ENCODE results near the gene GTSE1. TPM values are rescaled to one million over a fixed set of nuclear protein-coding genes. Genes with fewer than 3 reads are reported as not detected.

GTSE1 gene
- total RNA-seq, 4 donors from 2014 or later, result 0.13 to 0.20 (median 0.19) TPM; not detected in 1

DNA sequence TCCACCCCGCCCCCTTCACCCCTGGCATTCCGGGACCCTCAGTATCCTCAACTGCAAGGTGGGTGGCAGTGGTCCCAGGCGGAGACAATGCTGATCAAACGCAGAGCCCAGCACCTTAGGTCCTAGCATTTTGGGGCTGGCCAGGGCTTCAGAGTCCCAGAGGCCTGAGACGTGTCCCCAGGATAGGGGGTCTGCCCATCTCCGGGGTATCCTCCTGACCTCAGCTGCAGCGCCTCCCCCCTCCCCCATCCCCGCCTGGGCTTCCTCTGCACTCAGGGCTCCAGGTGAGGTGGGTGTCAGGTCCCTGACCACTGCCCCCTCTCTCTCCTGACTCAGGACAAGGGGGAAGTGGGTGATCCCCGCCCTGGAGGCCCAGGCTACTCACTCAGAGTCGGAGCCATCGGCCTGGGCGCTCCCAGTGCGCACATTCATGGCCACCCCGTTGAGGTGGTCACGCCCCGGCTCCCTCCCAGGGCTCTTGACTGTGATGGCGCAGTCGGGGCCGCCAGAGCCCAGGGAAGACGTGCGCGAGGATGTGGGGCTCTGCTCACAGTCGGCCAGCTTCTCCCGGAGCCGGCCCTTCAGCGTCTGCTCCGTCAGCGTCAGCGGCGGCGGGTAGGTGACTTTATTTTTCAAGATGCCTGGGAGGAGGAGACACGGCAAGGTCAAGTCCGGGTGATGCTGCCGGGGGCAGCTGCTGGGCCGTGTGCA lies 67.1 kb downstream of the GTSE1 start:
- no peak for TF ChIP-seq EP300 (IDR thresholded peaks at IDR 0.05)
- TF ChIP-seq CTCF (IDR thresholded peaks at IDR 0.05), result no peak
- TF ChIP-seq POLR2A (IDR thresholded peaks at IDR 0.05), result no peak
- TF ChIP-seq POLR2AphosphoS5 (IDR thresholded peaks at IDR 0.05), result no peak
- ATAC-seq, result no peak
- H3K27ac ChIP-seq, result no peak overlapping the region
- no CpG with 5 or more reads among the region's 35 CpGs for WGBS, 2 donors (ENCODE audit: low coverage in 1 of 2)
- H3K9me3 ChIP-seq, result no peaks in the 10 kb centered on the region
- peaks cover 0 to 9% of the 10 kb centered on the region in 2 donors for H3K36me3 ChIP-seq
- H3K4me1 ChIP-seq, result no peaks in the 10 kb centered on the region
- peaks cover 33% of the 10 kb centered on the region for H3K27me3 ChIP-seq
- no peak overlapping the region for H3K4me3 ChIP-seq

DNA sequence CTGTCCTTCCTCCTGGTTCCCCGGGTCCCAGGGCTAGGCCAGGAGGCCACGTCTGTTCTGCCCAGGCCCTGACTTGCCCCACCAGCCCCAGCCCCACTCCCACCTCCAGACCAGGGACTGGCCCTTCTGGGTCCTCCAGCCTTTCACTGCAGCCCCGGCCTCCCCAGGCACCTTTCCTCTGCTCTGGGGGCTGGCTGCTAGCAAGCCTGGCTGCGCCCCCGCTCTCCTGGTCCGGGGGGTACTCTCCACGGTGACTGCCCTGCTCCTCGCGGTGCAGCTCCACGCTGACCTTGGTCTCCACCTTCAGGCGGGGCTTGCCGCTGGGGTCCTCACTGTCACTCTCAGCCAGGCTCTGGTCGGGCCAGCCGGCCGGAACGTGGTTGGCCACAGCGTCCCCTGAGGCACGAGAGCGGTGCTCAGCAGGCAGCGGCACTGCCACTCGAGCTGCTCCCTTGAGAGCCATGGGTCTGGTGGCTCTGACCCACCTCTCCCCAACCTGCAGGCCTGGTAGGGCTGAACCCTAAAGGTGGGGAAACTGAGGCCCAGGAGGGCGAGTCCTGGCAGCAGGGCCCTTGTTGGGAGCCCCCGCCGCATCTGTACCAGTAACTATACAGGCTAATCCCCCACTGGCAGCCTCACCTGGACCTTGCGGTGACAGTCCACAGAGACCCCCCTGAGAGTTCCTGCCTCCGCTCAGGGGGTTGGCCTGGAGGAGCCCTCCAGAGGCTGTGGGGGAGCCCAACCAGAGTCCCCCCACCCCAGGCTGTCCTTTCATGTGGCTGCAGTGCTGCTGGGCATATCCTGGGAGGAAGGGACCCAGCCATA lies 67.9 kb downstream of the GTSE1 start:
- H3K36me3 ChIP-seq, result peaks cover 0 to 1% of the 10 kb centered on the region in 2 donors
- H3K9me3 ChIP-seq, result no peaks in the 10 kb centered on the region
- H3K4me3 ChIP-seq, result no peak overlapping the region
- WGBS, 2 donors (ENCODE audit: low coverage in 1 of 2), result no CpG with 5 or more reads among the region's 26 CpGs
- TF ChIP-seq EP300 (IDR thresholded peaks at IDR 0.05), result no peak
- TF ChIP-seq POLR2A (IDR thresholded peaks at IDR 0.05), result no peak
- no peak for TF ChIP-seq POLR2AphosphoS5 (IDR thresholded peaks at IDR 0.05)
- TF ChIP-seq CTCF (IDR thresholded peaks at IDR 0.05), result no peak
- peaks cover 33% of the 10 kb centered on the region for H3K27me3 ChIP-seq
- no peaks in the 10 kb centered on the region for H3K4me1 ChIP-seq
- ATAC-seq, result no peak
- H3K27ac ChIP-seq, result no peak overlapping the region

GRCh38 chr22:46365166-46365624 lies 68.5 kb downstream of the GTSE1 start:
- no peak for ATAC-seq
- Histone ChIP-seq H3K4me1 (no peaks in the 10 kb centered on the region), H3K27ac (no peak overlapping the region), H3K4me3 (no peak overlapping the region), H3K9me3 (no peaks in the 10 kb centered on the region), H3K27me3 (peaks cover 33% of the 10 kb centered on the region), H3K36me3 (no peaks in the 10 kb centered on the region)
- TF ChIP-seq POLR2AphosphoS5 (IDR thresholded peaks at IDR 0.05), result no peak
- no peak for TF ChIP-seq EP300 (IDR thresholded peaks at IDR 0.05)
- TF ChIP-seq CTCF (IDR thresholded peaks at IDR 0.05), result no peak
- no peak for TF ChIP-seq POLR2A (IDR thresholded peaks at IDR 0.05)
- no CpG with 5 or more reads among the region's 22 CpGs for WGBS, 2 donors (ENCODE audit: low coverage in 1 of 2)

- Histone ChIP-seq H3K27ac (no peak overlapping the region), H3K4me1 (no peaks in the 10 kb centered on the region), H3K27me3 (peaks cover 33% of the 10 kb centered on the region), H3K9me3 (no peaks in the 10 kb centered on the region), H3K4me3 (no peak overlapping the region), H3K36me3 (no peaks in the 10 kb centered on the region)
- no peak for ATAC-seq
- TF ChIP-seq CTCF (IDR thresholded peaks at IDR 0.05), result no peak
- TF ChIP-seq POLR2AphosphoS5 (IDR thresholded peaks at IDR 0.05), result no peak
- no peak for TF ChIP-seq EP300 (IDR thresholded peaks at IDR 0.05)
- no peak for TF ChIP-seq POLR2A (IDR thresholded peaks at IDR 0.05)
- WGBS, 2 donors (ENCODE audit: low coverage in 1 of 2), result 62 to 76% methylated on average over 3 to 12 of the region's 19 CpGs
Observed at GRCh38 chr22:46366327-46366731, 69.7 kb downstream of the GTSE1 start.

Data from gastroesophageal sphincter (tissue), 4 donors.